Left lung (tissue), 10 donors: ENCODE results near the gene SYNDIG1. TPM values are rescaled to one million over a fixed set of nuclear protein-coding genes. Genes with fewer than 3 reads are reported as not detected.

Source experiments
- ATAC-seq: fragments of 200-7000 bp; cut with Tn5 transposase; one replicate; pipeline ENCODE4 v1.9.1; 2020; ENCODE audit warnings: moderate library complexity
- DNase-seq, 4 donors: peaks; one replicate each; pipeline ENCODE4 v3.0.0-alpha.2; 2013 to 2020
- H3K27ac ChIP-seq, 2 donors: fragments of 200-600 bp; sonication (generic) in 1 of 2; one replicate each; pipeline versions ENCODE4 v1.5.0 to v1.8.0; 2020 to 2021
- H3K27me3 ChIP-seq, 2 donors: fragments of 200-600 bp; sonication (generic) in 1 of 2; one replicate each; pipeline versions ENCODE4 v1.5.0 to v1.8.0; 2020 to 2021
- H3K36me3 ChIP-seq, 2 donors: fragments of 200-600 bp; sonication (generic) in 1 of 2; one replicate each; pipeline versions ENCODE4 v1.5.0 to v1.8.0; 2020 to 2021
- H3K4me1 ChIP-seq, 2 donors: fragments of 200-600 bp; one replicate each; pipeline ENCODE4 v1.8.0; 2021
- H3K4me3 ChIP-seq, 2 donors: fragments of 200-600 bp; sonication (generic) in 1 of 2; one replicate each; pipeline versions ENCODE4 v1.5.0 to v1.8.0; 2020 to 2021; ENCODE audit warnings: mild to moderate bottlenecking in 1 of 2
- H3K9me3 ChIP-seq, 2 donors: fragments of 200-600 bp; sonication (generic) in 1 of 2; one replicate each; pipeline versions ENCODE4 v1.5.0 to v1.8.0; 2020 to 2021
- CTCF ChIP-seq, 2 donors: fragments of 200-600 bp; sonication (generic) in 1 of 2; IDR thresholded peaks; one replicate each; pipeline versions ENCODE4 v1.5.0 to v1.8.0; 2021; ENCODE audit warnings: antibody characterized with exemption in 2 of 2
- intact Hi-C, 2 donors: fragments of 100-400 bp; cut with DNase I; formaldehyde crosslinking; loops; one replicate each; pipeline versions ENCODE4 v1.11.2 to v1.14.2; 2022
- polyA plus RNA-seq, 6 donors: library from polyadenylated mRNA; unstranded; fragments of 120-200 nt; gene quantifications; one replicate each; pipeline ENCODE4 v1.2.1, GENCODE V29; 2013; ENCODE audit not compliant: insufficient read length in 6 of 6
- total RNA-seq, 2 donors: library from RNA; stranded (reverse); fragmentation: NEBNext Ultra II Directional; extraction: Animal tissue kit (Norgen Biotek cat#: 25700); gene quantifications; one replicate each; pipeline ENCODE4 v1.2.1, GENCODE V29; 2021
- donor health status: DM: no; HTN: yes; CAD: no.
- donor health status: DM: no; HTN: no; CAD: no.

SYNDIG1 gene
- total and polyA plus RNA-seq, 8 donors = 1.3 to 7.8 (median 5.4) TPM

GRCh38 chr20:24491041-24491756 is 21.8 kb downstream of the SYNDIG1 start:
- Histone ChIP-seq H3K36me3 (no peaks in the 10 kb centered on the region), H3K27ac (no peak overlapping the region), H3K27me3 (peaks cover 0 to 6% of the 10 kb centered on the region in 2 donors), H3K4me1 (no peaks in the 10 kb centered on the region), H3K4me3 (no peak overlapping the region), H3K9me3 (no peaks in the 10 kb centered on the region)
- TF ChIP-seq CTCF (IDR thresholded peaks at IDR 0.05) = no peak
- intact Hi-C loops = no loop called here
- DNase-seq = no peak
- ATAC-seq = no peak

- ATAC-seq (no peak), DNase-seq (no peak)
- H3K4me1 ChIP-seq = no peaks in the 10 kb centered on the region
- H3K4me3 ChIP-seq = no peak overlapping the region
- H3K27me3 ChIP-seq = no peaks in the 10 kb centered on the region
- H3K36me3 ChIP-seq = no peaks in the 10 kb centered on the region
- intact Hi-C loops = no loop called here
- H3K9me3 ChIP-seq = no peaks in the 10 kb centered on the region
- no peak for TF ChIP-seq CTCF (IDR thresholded peaks at IDR 0.05)
- no peak overlapping the region for H3K27ac ChIP-seq
Observed at GRCh38 chr20:24492031-24492607, 22.7 kb downstream of the SYNDIG1 start.

GRCh38 chr20:24492698-24493097 is 23.3 kb downstream of the SYNDIG1 start:
- intact Hi-C loops = no loop called here
- ATAC-seq (no peak), DNase-seq (no peak)
- H3K9me3 ChIP-seq = no peaks in the 10 kb centered on the region
- no peak overlapping the region for H3K4me3 ChIP-seq
- TF ChIP-seq CTCF (IDR thresholded peaks at IDR 0.05) = no peak
- H3K4me1 ChIP-seq = no peaks in the 10 kb centered on the region
- no peak overlapping the region for H3K27ac ChIP-seq
- H3K27me3 ChIP-seq = no peaks in the 10 kb centered on the region
- H3K36me3 ChIP-seq = no peaks in the 10 kb centered on the region

GRCh38 chr20:24493181-24493580 is 23.8 kb downstream of the SYNDIG1 start:
- Histone ChIP-seq H3K4me1 (no peaks in the 10 kb centered on the region), H3K36me3 (no peaks in the 10 kb centered on the region), H3K4me3 (no peak overlapping the region), H3K9me3 (no peaks in the 10 kb centered on the region), H3K27ac (no peak overlapping the region), H3K27me3 (no peaks in the 10 kb centered on the region)
- ATAC-seq = no peak
- DNase-seq = no peak
- no peak for TF ChIP-seq CTCF (IDR thresholded peaks at IDR 0.05)
- intact Hi-C loops = no loop called here

GRCh38 chr20:24493661-24494459 is 24.4 kb downstream of the SYNDIG1 start:
- intact Hi-C loops = no loop called here
- ATAC-seq (no peak), DNase-seq (no peak)
- H3K27me3 ChIP-seq = no peaks in the 10 kb centered on the region
- H3K27ac ChIP-seq = no peak overlapping the region
- no peaks in the 10 kb centered on the region for H3K9me3 ChIP-seq
- no peak overlapping the region for H3K4me3 ChIP-seq
- H3K4me1 ChIP-seq = no peaks in the 10 kb centered on the region
- H3K36me3 ChIP-seq = no peaks in the 10 kb centered on the region
- no peak for TF ChIP-seq CTCF (IDR thresholded peaks at IDR 0.05)
